Activated T-cell treated with anti-CD3 and anti-CD28 coated beads, Interleukin-2, amount 50 U/mL, for 48 hours (primary cell): Measurements from ENCODE around the gene UBE2R2.
"Not testable (repeated sequence)": the region's sequence is repeated elsewhere in the genome, so short reads cannot be mapped to it uniquely, and the experiment has no call there.

Experiments
- DNase-seq, 2 experiments: peaks; one replicate each; pipeline ENCODE4 v3.0.0-alpha.2; 2020

Gene UBE2R2

GRCh38 chr9:33932078-33932807, 115.3 kb downstream of the UBE2R2 start:
- DNase-seq, result no peak

GRCh38 chr9:33934188-33934878, 117.4 kb downstream of the UBE2R2 start:
- DNase-seq, result no peak

- DNase-seq, result no peak
Measured at GRCh38 chr9:33939924-33940874, 123.2 kb downstream of the UBE2R2 start.

DNA sequence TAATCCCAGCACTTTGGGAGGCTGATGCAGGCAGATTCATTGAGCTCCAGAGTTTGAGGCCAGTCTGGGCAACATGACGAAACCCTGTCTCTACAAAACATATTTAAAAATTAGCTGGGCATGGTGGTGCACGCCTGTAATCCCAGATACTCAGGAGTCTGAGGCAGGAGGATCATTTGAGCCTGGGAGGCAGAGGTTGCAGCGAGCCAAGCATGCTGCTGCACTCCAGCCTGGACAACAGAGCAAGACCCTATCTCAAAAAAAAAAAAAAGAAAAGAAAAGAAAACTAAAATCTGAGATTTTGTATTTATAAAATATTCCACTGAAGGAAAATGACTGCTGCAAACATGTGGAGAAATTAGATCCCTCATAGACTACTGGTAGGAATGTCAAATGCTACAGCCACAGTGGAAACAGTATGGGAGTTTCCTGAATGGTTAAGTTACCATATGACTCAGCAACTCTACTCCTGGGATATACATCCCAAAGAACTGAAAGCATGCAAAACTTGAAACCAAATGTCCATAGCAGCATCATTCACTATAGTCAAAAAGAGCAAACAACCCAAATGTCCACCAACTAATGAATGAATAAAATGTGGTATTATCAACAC, 125.6 kb downstream of the UBE2R2 start:
- DNase-seq, result no peak

GRCh38 chr9:33943389-33943788, 126.4 kb downstream of the UBE2R2 start:
- DNase-seq, result no peak

GRCh38 chr9:33946779-33947535, 130.0 kb downstream of the UBE2R2 start:
- no peak for DNase-seq

- DNase-seq, result no peak
Measured at GRCh38 chr9:33950371-33950770, 133.4 kb downstream of the UBE2R2 start.

DNA sequence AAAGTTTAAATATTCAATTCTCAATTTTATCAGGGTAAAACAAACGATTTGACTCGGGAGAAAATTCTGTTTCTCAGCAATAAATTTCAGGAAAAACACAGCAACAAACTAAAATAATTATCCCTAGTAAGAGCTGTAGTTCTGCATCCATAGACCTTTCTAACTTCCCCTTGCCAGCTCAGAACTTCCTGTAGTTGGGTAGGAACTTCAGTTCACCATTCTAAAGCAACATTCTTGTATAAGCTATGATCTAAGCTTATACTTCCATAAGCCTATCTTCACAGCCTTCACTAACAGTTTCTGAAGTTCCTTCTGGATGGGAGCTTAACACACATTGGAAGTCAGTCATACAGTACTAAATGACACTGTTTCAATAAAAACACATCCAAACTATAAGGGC, 135.1 kb downstream of the UBE2R2 start:
- DNase-seq, result no peak

DNA sequence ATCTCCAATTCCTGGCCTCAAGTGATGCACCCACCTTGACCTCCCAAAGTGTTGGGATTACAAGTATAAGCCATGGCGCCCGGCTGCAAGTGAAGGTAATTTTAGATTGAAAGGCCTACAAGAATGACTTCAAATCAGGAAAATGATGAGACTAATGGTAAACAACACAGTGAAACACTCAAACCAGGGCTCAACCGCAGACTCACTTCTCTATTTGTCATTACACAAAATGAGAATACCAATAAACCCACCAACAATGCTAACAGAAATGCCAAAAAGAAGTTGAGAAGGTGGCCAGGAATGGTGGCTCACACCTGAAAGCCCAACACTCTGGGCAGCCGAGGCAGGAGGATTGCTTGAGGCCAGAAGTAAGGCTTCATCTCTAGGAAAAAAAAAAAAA, 139.6 kb downstream of the UBE2R2 start:
- no peak for DNase-seq

DNA sequence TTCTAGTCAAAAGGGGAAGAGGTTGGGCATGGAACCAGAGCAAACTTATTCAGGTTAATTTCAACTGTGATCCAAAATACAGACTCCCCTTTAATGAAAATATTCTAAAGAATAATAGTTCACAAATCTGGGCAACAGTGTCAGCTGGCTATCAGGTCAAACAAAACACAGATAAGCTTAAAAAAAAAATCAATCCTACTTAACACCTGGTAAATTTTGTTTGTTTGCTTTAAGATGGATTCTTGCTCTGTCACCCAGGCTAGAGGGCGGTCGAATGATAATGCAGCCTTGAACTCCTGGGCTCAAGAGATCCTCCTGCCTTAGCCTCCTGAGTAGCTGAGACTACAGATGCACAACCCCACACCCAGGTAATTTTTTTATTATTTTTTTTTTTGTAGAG, 142.8 kb downstream of the UBE2R2 start:
- no peak for DNase-seq

DNA sequence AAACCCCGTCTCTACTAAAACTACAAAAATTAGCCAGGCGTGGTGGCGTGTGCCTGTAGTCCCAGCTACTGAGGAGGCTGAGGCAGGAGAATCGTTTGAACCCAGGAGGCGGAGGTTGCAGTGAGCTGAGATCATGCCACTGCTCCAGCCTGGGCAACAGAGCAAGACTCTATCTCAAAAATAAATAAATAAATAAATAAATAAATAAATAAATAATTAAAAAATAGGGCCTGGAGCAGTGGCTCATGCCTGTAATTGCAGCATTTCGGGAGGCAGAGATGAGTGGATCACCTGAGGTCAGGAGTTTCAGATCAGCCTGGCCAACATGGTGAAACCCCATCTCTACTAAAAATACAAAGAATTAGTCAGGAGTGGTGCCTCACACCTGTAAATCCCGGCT, 145.5 kb downstream of the UBE2R2 start:
- not testable (repeated sequence) for DNase-seq

DNA sequence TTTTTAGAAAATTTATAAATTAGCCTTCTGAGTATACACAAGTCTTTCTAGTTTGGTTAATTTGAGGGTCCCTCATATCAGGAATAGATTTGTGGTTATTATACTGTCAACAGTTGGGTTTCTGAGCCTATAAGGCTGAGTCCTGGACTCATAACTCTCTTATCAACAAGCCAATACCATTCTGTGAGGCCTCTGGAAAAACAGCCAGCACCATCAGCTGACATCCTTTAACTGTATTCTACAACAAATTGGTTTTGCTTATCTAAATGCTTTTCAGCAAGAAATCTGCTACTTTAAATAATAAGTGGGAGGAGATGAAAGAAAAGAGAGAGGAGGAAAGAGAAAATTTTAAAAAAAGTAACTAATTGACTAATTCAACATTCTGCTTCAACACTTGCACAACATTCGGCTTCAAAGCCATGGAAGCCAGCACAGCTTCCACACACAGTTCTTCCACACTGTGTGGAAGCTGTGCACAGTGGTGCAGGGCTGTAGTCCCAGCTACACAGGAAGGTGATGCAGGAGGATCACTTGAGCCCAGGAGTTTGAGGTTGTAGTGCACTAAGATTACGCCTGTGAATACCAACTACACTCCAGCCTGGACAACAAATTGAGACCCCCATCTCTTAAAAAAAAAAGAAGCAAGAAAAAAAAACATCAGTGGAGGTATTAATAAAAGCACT, 147.3 kb downstream of the UBE2R2 start:
- no peak for DNase-seq
